ENCODE measurements around the gene ADCK1. TPM values are rescaled to one million over a fixed set of nuclear protein-coding genes. Genes with fewer than 3 reads are reported as not detected.
"Not testable (repeated sequence)": the region's sequence is repeated elsewhere in the genome, so short reads cannot be mapped to it uniquely, and the experiment has no call there.

Gene ADCK1
- total and polyA plus RNA-seq, 5 experiments from 2014 or later = 5.2 to 7.3 (median 7.0) TPM

DNA sequence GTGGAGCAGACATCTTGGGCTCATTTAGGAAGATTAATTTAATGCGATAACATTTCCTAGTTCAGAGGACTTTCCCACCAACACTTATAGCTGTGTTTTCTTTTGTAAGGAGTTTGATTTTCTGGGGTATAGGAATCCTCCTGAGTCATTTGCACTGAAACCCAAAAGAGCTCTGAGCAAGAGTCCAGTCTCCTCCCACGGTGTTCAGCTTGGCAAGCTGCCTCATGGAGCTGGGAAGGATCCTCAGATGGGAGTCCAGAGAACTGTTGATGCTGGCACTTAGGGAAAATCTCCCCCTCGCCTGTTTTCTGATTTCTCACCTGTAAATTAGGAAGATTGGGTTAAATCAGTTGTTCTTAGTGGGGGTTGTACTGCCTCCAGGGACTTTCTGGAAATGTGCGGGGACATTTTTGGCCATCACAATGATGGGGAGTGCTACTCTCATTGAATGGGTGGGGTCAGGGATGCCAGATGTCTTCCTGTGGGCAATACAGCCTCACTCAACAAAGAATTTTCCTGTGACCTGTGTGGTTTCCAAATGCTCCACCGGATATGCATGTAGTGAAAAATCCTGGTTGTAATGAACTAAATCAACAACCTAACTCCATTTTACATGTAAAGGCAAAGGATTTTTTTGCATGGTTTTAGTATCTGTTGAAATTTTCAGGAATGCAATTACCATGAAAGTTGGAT, 150.6 kb downstream of the ADCK1 start:
- peaks cover 0 to 7% (median 2%) of the 10 kb centered on the region in 5 donors for H3K27me3 Mint-ChIP-seq
- DNase-seq (no peak), ATAC-seq (no peak)
- no peak overlapping the region for H3K4me3 Mint-ChIP-seq
- no peaks in the 10 kb centered on the region for H3K4me1 Mint-ChIP-seq
- POLR2A ChIA-PET = no interaction called here
- no peak overlapping the region for H3K27ac Mint-ChIP-seq
- peaks cover 0 to 12% (median 5%) of the 10 kb centered on the region in 3 donors for H3K36me3 Mint-ChIP-seq
- H3K9me3 Mint-ChIP-seq = peaks cover 0 to 35% (median 15%) of the 10 kb centered on the region in 9 donors

DNA sequence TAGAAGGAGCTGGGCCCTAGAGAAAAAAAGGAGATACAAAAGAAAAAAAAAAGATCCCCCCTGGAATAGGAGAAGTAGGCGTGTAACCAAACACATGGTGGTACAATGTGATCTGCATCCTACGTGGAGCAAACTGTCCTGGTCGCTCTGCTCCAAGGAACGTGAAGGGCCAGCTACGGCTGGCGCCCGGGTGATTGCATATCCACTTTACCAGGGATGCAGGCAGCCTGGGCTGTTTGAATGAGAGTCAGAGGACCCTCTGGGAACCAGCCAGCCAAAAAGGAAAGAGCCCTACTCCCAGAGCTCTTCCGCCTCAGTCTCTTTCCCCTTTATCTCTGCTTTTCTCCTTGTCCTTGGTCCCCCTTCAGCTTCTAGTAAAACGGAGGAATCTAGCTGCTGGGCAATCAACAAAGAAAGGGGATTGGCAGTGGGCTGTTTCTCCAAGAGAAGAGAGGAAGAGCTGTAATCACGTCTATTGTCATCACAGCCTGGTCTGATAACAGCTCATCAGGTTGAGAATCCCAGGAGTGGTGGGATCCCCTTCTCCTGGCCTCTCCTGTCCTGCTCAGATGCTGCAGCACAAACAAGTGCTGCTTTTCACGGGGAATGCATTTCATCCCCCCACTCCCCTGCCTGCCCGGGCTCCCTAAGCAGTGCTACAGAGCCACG, 156.0 kb downstream of the ADCK1 start:
- Mint-ChIP-seq H3K36me3 (peaks cover 0 to 4% (median 0%) of the 10 kb centered on the region in 3 donors), H3K4me1 (no peaks in the 10 kb centered on the region), H3K27ac (no peak overlapping the region), H3K9me3 (peaks cover 0 to 14% (median 2%) of the 10 kb centered on the region in 9 donors), H3K27me3 (peaks cover 6 to 28% (median 12%) of the 10 kb centered on the region in 5 donors), H3K4me3 (no peak overlapping the region)
- DNase-seq = no peak
- no peak for ATAC-seq
- POLR2A ChIA-PET = no interaction called here

DNA sequence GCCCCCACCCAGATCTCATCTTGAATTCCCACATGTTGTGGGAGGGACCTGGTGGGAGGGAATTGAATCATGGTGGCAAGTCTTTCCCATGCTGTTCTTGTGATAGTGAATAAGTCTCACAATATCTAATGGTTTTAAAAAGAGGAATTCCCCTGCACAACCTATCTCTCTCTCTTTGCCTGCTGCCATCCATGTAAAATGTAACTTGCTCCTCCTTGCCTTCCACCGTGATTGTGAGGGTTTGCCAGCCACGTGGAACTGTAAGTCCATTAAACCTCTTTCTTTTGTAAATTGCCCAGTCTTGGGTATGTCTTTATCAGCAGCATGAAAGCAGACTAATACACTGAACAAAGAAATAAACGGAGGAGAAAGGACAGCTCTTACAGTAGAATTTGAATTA, 159.8 kb downstream of the ADCK1 start:
- ATAC-seq, H3K27ac Mint-ChIP-seq, H3K4me3 Mint-ChIP-seq, DNase-seq, H3K9me3 Mint-ChIP-seq, H3K36me3 Mint-ChIP-seq, POLR2A ChIA-PET, H3K4me1 Mint-ChIP-seq: not testable (repeated sequence)
- H3K27me3 Mint-ChIP-seq = peaks cover 9 to 43% (median 16%) of the 10 kb centered on the region in 5 donors

DNA sequence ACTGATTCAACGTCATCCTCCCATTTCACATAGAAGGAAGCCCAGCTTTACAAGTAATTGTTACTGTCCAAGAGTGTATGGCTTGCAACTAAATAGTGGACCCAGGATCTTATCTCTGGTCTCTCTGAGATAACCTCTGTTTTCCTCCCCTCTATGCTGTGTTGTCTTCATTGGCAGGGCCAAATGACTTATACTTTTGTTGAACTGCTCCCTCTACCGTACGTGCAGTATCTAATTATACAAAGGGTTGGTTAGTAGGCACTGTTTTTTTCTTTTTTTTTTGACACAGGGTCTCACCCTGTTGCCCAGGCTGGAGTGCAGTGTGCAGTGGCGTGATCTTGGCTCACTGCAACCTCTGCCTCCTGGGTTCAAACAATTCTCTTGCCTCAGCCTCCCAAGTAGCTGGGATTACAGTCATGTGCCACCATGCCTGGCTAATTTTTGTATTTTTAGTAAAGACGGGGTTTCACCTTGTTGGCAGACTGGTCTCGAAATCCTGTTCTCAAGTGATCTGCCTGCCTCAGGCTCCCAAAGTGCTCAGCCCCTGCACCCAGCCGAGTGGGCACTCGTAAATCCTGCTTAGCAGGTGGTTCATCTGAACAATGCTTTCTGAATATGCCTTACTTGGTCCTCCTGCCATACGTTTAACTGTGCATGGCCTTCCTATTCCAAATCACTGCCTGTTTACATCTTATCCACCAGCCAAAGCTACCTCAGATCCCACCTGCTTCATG, 162.1 kb downstream of the ADCK1 start:
- Mint-ChIP-seq H3K9me3 (no peaks in the 10 kb centered on the region), H3K27ac (no peak overlapping the region), H3K36me3 (no peaks in the 10 kb centered on the region), H3K4me1 (peaks cover 0 to 3% (median 1%) of the 10 kb centered on the region in 4 donors), H3K4me3 (no peak overlapping the region), H3K27me3 (peaks cover 15 to 42% (median 26%) of the 10 kb centered on the region in 5 donors)
- DNase-seq (no peak), ATAC-seq (no peak)
- POLR2A ChIA-PET = no interaction called here

DNA sequence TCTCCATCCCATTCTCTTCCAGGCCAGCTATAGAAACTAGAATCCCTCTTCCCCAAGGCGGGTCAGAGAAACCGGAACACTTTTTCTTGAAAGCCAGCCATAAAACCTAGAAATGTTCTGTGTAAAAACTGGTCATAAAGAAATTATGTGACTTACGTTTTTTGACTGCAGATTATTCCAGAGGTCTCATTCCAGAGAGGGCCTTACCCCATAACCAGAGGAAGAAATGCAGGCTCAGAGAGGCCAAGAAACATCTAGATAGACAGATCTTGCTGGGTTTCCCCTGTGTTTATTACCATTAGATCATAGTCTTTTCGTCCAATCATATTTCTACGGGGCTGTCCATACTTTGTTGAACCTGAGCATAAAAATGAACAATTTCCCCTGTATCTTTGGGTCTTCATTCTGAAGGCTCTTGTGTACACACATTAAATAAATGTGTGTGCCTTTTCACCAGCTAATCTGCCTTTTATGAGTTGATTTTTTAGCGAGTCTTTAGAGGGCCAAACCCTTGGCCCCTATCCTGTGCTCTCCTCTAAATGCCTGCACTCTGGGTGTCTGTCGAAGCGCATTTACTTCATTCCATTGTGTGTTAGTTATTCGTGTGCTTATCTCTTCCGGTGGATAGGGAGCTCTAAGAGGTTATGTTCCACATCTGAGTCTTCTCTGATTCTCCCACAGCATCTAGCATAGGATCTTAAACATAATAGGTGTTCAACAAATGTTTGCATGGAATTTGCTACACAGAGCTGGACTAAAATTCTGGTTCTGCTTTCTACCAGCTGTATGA, 163.0 kb downstream of the ADCK1 start:
- H3K27me3 Mint-ChIP-seq = peaks cover 20 to 42% (median 24%) of the 10 kb centered on the region in 5 donors
- H3K4me3 Mint-ChIP-seq = no peak overlapping the region
- H3K36me3 Mint-ChIP-seq = no peaks in the 10 kb centered on the region
- H3K27ac Mint-ChIP-seq = no peak overlapping the region
- DNase-seq (no peak), ATAC-seq (no peak)
- no peaks in the 10 kb centered on the region for H3K9me3 Mint-ChIP-seq
- peaks cover 0 to 3% (median 1%) of the 10 kb centered on the region in 4 donors for H3K4me1 Mint-ChIP-seq
- POLR2A ChIA-PET = no interaction called here

DNA sequence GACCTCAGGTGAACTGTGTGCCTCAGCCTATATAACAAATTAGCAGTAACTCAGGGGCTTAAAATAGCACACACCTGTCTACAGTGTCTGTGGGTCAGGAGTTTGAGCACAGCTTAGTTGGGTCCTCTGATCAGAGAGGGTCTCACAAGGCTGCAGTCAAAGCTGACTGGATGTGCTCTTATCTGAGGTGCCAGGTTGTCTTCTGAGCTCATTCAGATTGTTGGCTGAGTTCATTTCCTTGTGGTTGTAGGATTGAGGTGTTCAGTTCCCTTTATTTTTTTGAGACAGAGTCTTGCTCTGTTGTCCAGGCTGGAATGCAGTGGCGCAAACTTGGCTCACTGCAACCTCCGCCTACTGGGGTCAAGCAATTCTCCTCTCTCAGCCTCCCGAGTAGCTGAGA, 164.7 kb downstream of the ADCK1 start:
- no peak overlapping the region for H3K4me3 Mint-ChIP-seq
- no peak for DNase-seq
- no peaks in the 10 kb centered on the region for H3K9me3 Mint-ChIP-seq
- POLR2A ChIA-PET = no interaction called here
- H3K4me1 Mint-ChIP-seq = peaks cover 0 to 3% (median 1%) of the 10 kb centered on the region in 4 donors
- no peak for ATAC-seq
- peaks cover 28 to 51% (median 32%) of the 10 kb centered on the region in 5 donors for H3K27me3 Mint-ChIP-seq
- no peaks in the 10 kb centered on the region for H3K36me3 Mint-ChIP-seq
- no peak overlapping the region for H3K27ac Mint-ChIP-seq

DNA sequence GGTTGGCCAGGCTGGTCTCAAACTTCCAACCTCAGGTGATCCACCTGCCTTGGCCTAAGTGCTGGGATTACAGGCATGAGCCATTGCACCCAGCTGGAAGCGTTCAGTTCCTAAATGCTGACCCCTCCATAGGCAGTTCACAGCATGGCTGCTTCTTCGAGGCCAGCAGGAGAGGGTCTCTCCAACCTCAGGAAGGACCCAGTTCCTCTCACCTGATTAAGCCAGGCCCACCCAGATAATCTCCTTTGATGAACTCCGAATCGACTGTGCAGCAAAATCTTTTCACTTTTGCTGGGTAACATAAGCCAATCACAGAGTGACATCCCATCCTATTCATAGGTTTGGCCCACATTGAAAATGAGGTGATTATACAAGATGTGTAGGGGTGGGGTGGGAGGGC, 165.1 kb downstream of the ADCK1 start:
- Mint-ChIP-seq H3K4me3 (no peak overlapping the region), H3K27me3 (peaks cover 28 to 51% (median 32%) of the 10 kb centered on the region in 5 donors)
- POLR2A ChIA-PET = no interaction called here

DNA sequence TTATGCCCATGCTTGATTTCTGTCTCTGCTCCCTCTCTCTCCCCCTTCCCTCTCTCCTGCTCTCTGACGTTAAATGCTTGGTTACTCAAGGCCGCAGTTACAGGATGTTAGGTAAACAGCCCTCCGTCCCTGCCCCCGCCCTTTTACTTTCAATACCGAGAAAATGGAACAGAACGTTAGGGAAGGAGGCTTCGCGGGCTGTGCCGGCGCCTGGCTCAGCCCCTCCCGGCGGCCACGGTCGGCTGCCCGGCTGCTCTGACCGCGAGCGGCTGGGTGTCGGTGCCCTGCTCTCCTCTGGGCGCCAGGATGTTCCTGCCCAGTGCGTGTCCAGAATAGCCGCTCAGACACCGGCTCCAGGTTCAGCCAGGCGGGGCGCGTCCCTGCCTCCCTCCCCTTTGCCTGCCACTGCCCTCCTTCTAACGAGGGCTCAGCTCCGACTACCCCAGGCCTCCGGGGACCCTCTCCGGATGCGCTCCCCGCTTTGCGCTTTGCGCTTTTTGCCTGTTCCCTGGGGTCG, 166.1 kb downstream of the ADCK1 start:
- Mint-ChIP-seq H3K4me1 (peaks cover 0 to 3% (median 1%) of the 10 kb centered on the region in 4 donors), H3K9me3 (no peaks in the 10 kb centered on the region), H3K27ac (peak overlapping the region in 1 of 10 donors; percentile 21), H3K4me3 (peak overlapping the region in 3 of 10 donors; percentile 11 to 64 (median 45)), H3K36me3 (no peaks in the 10 kb centered on the region), H3K27me3 (peaks cover 28 to 51% (median 37%) of the 10 kb centered on the region in 5 donors)
- ATAC-seq (no peak), DNase-seq (no peak)
- POLR2A ChIA-PET = no interaction called here

More for the DNA sequence above, 165.1 kb downstream of the ADCK1 start:
- Mint-ChIP-seq H3K4me1 (peaks cover 0 to 3% (median 1%) of the 10 kb centered on the region in 4 donors), H3K36me3 (no peaks in the 10 kb centered on the region), H3K9me3 (no peaks in the 10 kb centered on the region), H3K27ac (no peak overlapping the region)
- ATAC-seq = no peak
- no peak for DNase-seq

DNA sequence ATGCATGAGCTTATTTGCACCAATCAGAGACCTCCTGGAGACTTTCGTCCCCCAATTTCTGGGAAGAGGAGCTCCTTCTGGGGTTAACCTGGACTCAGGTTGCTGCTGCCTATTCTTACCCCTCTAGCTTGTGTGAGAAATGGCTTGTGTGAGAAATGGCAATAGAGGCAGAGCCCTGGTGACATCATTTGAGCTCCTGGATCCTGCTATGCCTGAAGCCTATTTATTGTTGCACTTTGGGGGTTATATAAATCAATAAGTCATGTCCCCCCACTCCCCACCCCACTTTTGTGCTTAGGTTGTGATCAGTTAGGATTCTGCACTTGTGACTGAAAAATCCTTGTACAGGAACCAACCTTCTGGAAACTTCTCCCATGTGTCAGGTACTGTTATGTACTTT, 167.2 kb downstream of the ADCK1 start:
- POLR2A ChIA-PET = no interaction called here
- H3K27ac Mint-ChIP-seq = no peak overlapping the region
- no peak for DNase-seq
- H3K27me3 Mint-ChIP-seq = peaks cover 28 to 51% (median 33%) of the 10 kb centered on the region in 5 donors
- no peak overlapping the region for H3K4me3 Mint-ChIP-seq
- ATAC-seq = no peak
- H3K9me3 Mint-ChIP-seq = no peaks in the 10 kb centered on the region
- H3K36me3 Mint-ChIP-seq = no peaks in the 10 kb centered on the region
- H3K4me1 Mint-ChIP-seq = peaks cover 0 to 3% (median 1%) of the 10 kb centered on the region in 4 donors

DNA sequence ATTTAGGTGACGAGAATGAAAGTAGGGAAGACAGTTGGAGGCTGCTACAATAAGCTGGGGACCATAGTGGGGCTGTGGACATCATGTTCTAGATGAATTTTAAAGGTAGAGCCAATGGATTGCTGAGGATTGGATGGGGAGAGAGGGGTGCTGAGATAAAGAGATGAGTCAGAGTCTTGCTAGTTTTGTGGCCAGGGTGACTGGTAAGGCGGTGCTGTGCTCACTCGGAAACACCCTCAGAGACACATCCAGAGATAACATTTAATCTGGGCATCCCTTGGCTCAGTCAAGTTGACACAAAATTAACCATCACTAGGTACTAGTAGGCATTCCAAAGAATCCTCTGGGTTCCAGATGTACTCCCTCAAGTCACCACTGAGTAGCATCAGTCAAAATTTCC, 170.7 kb downstream of the ADCK1 start:
- Mint-ChIP-seq H3K27ac (no peak overlapping the region), H3K4me1 (peaks cover 0 to 2% (median 1%) of the 10 kb centered on the region in 4 donors), H3K36me3 (no peaks in the 10 kb centered on the region), H3K4me3 (no peak overlapping the region), H3K27me3 (peaks cover 18 to 36% (median 23%) of the 10 kb centered on the region in 5 donors), H3K9me3 (no peaks in the 10 kb centered on the region)
- POLR2A ChIA-PET = no interaction called here
- no peak for ATAC-seq
- DNase-seq = no peak

DNA sequence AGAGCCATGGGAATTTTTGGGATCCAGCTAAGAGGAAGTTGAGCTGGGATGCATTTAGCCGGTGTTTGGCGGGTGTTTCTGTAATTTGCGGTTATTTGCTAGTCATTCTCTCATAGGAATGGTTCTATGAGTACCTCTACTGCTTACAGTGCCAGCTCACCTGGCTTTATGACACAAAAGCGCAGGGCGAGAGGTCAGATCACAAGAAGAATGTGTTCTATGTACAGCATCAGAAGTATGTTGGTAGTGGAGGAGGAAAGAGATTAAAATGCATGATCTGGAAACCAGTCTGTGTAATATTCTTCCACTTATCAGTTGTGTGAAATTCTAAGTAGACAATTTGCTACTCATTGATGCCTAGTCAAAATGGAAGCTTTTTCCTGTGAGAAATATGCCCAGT, 173.3 kb downstream of the ADCK1 start:
- Mint-ChIP-seq H3K27ac (no peak overlapping the region), H3K27me3 (peaks cover 7 to 22% (median 13%) of the 10 kb centered on the region in 5 donors), H3K4me3 (no peak overlapping the region), H3K36me3 (no peaks in the 10 kb centered on the region), H3K4me1 (no peaks in the 10 kb centered on the region), H3K9me3 (no peaks in the 10 kb centered on the region)
- no peak for ATAC-seq
- POLR2A ChIA-PET = no interaction called here
- DNase-seq = no peak

DNA sequence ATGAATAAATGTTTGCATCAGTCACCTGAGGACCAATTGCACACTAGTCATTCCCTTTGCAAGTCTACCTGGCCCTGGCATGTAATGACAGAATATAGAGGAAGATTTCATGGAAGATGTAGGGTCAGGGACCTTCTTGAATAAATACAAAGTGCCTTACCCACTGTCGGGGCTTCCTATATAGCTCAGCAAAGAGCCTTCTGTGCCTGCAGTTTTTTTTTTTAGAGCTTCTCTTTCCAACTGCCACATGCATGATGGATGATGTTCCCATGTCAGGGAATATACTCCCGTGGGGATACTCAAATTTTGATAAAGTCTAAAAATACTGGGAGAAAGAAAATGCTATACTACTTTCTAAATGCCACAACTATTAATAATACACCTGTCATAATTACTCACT, 176.7 kb downstream of the ADCK1 start:
- no peak overlapping the region for H3K4me3 Mint-ChIP-seq
- no peak overlapping the region for H3K27ac Mint-ChIP-seq
- H3K9me3 Mint-ChIP-seq = peaks cover 0 to 2% (median 0%) of the 10 kb centered on the region in 9 donors
- ATAC-seq (no peak), DNase-seq (no peak)
- H3K27me3 Mint-ChIP-seq = peaks cover 18 to 33% (median 25%) of the 10 kb centered on the region in 5 donors
- POLR2A ChIA-PET = no interaction called here
- H3K4me1 Mint-ChIP-seq = peaks cover 2 to 15% (median 9%) of the 10 kb centered on the region in 4 donors
- no peaks in the 10 kb centered on the region for H3K36me3 Mint-ChIP-seq
